HCT116 (cell line): ENCODE measurements around the gene YKT6.
A peak's percentile ranks its signal among the peaks of the same experiment; 100 is the strongest.

Experiments used
- EZH2 ChIP-seq: fragments of 200-600 bp; sonication (generic); IDR thresholded peaks from 2 replicates; pipeline ENCODE4 v1.6.1; 2017; ENCODE audit warnings: antibody characterized with exemption, mixed run types
- POLR2A ChIP-seq: IDR thresholded peaks from 2 replicates; pipeline ENCODE4 v1.7.0; 2011; ENCODE audit warnings: borderline replicate concordance; ENCODE audit not compliant: insufficient read depth, insufficient read length; ENCODE audit errors: extremely low read depth
- POLR2AphosphoS5 ChIP-seq: IDR thresholded peaks from 2 replicates; pipeline ENCODE4 v1.6.1; 2011; ENCODE audit warnings: mild to moderate bottlenecking, low read depth, low read length, moderate library complexity
- YY1 ChIP-seq: IDR thresholded peaks from 2 replicates; pipeline ENCODE4 v1.6.1; 2011; ENCODE audit warnings: low read length, low read depth, moderate library complexity, mild to moderate bottlenecking; ENCODE audit not compliant: insufficient replicate concordance; ENCODE audit errors: extremely low read depth
- ZBTB33 ChIP-seq: IDR thresholded peaks from 2 replicates; pipeline ENCODE4 v1.6.1; 2011; ENCODE audit warnings: mild to moderate bottlenecking, low read length, moderate library complexity; ENCODE audit not compliant: insufficient replicate concordance; ENCODE audit errors: extremely low read depth
- TF ChIP-seq, protein P1 (sequence below), 3 experiments: fragments of 200-600 bp in 1 of 3; sonication (generic) in 1 of 3; IDR thresholded peaks in 2 of 3; conservative IDR thresholded peaks in 1 of 3; 2 replicates each; pipeline ENCODE4 v1.5.1; 2012 to 2017; ENCODE audit warnings: low read depth in 2 of 3, low read length in 2 of 3, antibody characterized with exemption in 1 of 3, borderline replicate concordance in 1 of 3, control low read depth in 1 of 3, mild to moderate bottlenecking in 1 of 3, mixed read lengths in 1 of 3, mixed run types in 1 of 3, moderate library complexity in 1 of 3; ENCODE audit not compliant: insufficient read depth in 1 of 3

GRCh38 chr7:44244282-44244681, 43.5 kb downstream of the YKT6 start:
- TF ChIP-seq POLR2A (no peak), EZH2 (no peak), ZBTB33 (no peak), YY1 (no peak), POLR2AphosphoS5 (no peak)
- TF ChIP-seq, protein P1, sequence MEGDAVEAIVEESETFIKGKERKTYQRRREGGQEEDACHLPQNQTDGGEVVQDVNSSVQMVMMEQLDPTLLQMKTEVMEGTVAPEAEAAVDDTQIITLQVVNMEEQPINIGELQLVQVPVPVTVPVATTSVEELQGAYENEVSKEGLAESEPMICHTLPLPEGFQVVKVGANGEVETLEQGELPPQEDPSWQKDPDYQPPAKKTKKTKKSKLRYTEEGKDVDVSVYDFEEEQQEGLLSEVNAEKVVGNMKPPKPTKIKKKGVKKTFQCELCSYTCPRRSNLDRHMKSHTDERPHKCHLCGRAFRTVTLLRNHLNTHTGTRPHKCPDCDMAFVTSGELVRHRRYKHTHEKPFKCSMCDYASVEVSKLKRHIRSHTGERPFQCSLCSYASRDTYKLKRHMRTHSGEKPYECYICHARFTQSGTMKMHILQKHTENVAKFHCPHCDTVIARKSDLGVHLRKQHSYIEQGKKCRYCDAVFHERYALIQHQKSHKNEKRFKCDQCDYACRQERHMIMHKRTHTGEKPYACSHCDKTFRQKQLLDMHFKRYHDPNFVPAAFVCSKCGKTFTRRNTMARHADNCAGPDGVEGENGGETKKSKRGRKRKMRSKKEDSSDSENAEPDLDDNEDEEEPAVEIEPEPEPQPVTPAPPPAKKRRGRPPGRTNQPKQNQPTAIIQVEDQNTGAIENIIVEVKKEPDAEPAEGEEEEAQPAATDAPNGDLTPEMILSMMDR (IDR thresholded peaks at IDR 0.05 in 2 of 3, conservative IDR thresholded peaks at IDR 0.05 in 1 of 3; ENCODE audit: borderline replicate concordance in 1 of 3, insufficient read depth in 1 of 3, low read depth in 2 of 3, low read length in 2 of 3) = peak; percentile 36 to 66 (median 56); a peak in 5 of 6 replicates
